ENCODE data around the gene CISD3.

The CISD3 gene

GRCh38 chr17:38733982-38734973, 4.1 kb downstream of the CISD3 start:
- ATAC-seq (replicated peaks; ENCODE audit: extremely low read depth, poor library complexity, severe bottlenecking) (no peak), DNase-seq (ENCODE audit: low spot score in 2 of 2) (no peak)
- no peaks in the 10 kb centered on the region for H3K9me3 Mint-ChIP-seq
- H3K36me3 Mint-ChIP-seq (ENCODE audit: insufficient read depth): peaks cover 17% of the 10 kb centered on the region
- peaks cover 57% of the 10 kb centered on the region for H3K4me1 Mint-ChIP-seq
- H3K4me3 Mint-ChIP-seq: no peak overlapping the region
- H3K27ac Mint-ChIP-seq (ENCODE audit: low read depth): peak overlapping the region; percentile 77
- H3K27me3 Mint-ChIP-seq: peaks cover under 1% of the 10 kb centered on the region

DNA sequence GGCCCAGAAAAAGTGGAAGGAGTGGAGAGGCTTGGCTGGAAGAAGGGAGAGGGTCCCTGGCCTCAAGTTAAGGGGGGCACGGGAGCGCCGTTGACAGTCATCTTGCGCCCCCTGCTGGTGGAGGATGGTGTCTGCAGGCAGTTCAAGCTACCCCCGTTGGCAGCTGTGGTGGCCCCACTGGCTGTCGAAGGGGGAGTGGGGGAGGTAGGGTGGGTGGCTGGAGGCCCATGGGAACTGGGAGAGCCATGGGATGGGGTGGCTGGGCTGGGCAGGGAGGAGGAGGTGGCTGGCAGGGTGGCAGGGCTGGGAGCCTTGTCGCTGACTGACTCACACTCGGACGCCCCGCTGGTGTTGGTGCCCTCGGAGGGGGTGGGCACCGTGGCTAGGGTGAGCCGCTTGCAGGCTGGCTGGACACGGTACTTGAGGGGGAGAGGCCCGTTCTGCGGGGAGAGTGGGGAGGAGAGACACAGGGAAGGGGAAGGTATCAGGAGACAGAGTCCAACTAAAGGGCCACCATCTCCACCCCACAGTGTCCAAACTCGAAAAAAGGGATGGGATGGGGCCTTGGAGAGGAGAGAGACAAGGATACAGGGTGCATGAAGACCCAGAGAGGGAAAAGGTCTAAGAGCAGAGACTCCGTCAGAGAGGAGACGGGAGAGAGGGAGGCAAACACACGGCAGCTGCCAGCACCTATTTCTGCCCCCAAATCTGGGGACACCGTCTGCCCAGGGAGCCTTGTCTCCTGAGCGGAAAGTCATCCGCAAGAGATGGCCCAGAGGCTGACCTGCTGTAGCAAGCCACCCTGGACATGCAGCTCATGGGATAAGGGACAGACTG, 5.2 kb downstream of the CISD3 start:
- ATAC-seq (replicated peaks; ENCODE audit: extremely low read depth, poor library complexity, severe bottlenecking): no peak
- Mint-ChIP-seq H3K4me3 (no peak overlapping the region), H3K27ac (ENCODE audit: low read depth) (peak overlapping the region; percentile 77), H3K36me3 (ENCODE audit: insufficient read depth) (peaks cover 17% of the 10 kb centered on the region), H3K27me3 (peaks cover 7% of the 10 kb centered on the region), H3K4me1 (peaks cover 51% of the 10 kb centered on the region), H3K9me3 (no peaks in the 10 kb centered on the region)
- DNase-seq (ENCODE audit: low spot score in 2 of 2): peak; percentile 47 to 73

DNA sequence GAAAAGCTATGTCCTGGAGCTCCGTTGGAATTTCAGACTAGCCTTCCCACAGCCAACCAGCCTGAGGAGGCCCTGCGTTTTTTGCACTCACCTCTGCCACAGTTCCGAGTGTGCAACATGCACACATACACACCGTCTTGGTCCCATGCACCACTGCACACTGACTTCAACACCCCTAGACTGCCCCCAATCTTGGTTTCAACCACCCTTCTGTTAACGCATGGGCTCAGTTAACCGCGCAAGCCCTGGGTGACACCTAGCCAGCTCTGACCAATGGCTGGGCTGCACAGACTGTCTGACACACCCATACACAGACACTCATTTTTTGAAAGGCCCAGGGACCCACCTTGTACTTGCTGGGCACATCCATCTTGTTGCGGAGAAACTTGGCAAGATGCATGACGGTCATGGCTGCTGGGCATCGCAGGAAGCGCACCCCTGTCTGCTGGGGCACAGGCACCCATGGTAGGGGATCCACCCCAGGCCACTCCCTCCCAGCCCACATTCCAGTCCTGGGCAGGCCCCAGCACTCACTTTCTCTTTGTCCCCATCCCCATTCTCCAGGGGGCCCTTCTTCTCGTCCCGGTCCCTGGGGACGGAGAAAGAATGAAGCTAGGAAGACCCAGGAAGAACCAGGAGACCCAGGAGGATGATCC, 8.0 kb downstream of the CISD3 start:
- no peak for DNase-seq (ENCODE audit: low spot score in 2 of 2)
- no peak overlapping the region for H3K4me3 Mint-ChIP-seq
- peaks cover 24% of the 10 kb centered on the region for H3K4me1 Mint-ChIP-seq
- no peak overlapping the region for H3K27ac Mint-ChIP-seq (ENCODE audit: low read depth)
- H3K27me3 Mint-ChIP-seq: peaks cover 29% of the 10 kb centered on the region
- no peaks in the 10 kb centered on the region for H3K9me3 Mint-ChIP-seq
- ATAC-seq (replicated peaks; ENCODE audit: extremely low read depth, poor library complexity, severe bottlenecking): no peak
- H3K36me3 Mint-ChIP-seq (ENCODE audit: insufficient read depth): peaks cover 9% of the 10 kb centered on the region

DNA sequence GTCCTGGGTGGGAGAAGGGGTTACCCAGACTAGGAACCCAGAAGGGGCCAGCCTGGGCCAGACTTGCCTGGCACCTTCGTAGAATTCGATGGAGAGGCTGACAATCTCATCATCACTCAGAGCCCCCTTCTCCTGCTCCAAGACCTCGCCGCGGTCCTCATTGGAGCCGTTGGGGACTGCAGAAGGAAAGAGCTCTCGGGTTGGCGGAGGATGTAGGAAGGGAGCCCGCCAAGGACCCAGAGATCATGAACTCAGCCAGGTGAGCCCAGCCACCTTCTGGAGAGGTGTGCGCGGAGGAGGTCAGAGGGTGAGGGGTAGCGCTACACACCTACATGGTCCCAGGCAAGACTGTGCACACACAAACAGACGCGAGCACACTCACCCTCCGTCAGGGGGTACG, 8.5 kb downstream of the CISD3 start:
- Mint-ChIP-seq H3K4me1 (peaks cover 19% of the 10 kb centered on the region), H3K9me3 (no peaks in the 10 kb centered on the region), H3K36me3 (ENCODE audit: insufficient read depth) (peaks cover 9% of the 10 kb centered on the region), H3K27me3 (peaks cover 34% of the 10 kb centered on the region), H3K27ac (ENCODE audit: low read depth) (no peak overlapping the region), H3K4me3 (no peak overlapping the region)
- DNase-seq (ENCODE audit: low spot score in 2 of 2) (no peak), ATAC-seq (replicated peaks; ENCODE audit: extremely low read depth, poor library complexity, severe bottlenecking) (no peak)

DNA sequence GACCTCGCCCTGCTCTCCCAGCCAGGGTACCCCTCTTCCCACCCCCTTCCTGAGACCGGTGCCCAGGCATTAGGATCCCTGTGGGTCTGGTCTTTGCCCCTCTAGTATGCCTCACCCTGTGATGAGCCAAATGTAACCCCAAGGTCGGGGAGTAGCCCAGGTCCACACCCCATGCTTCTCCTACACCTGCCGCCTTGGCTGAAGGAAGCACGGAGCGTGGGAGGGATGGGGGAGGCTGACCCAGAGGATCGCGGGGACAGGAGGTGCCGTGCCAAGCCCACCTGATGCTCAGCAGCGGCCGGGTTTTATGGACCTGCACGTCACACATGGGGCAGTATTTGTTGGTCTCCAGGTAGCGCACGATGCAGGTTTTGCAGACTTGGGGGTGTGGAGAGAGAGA, 9.2 kb downstream of the CISD3 start:
- no peak for ATAC-seq (replicated peaks; ENCODE audit: extremely low read depth, poor library complexity, severe bottlenecking)
- Mint-ChIP-seq H3K4me3 (no peak overlapping the region), H3K27ac (ENCODE audit: low read depth) (no peak overlapping the region), H3K36me3 (ENCODE audit: insufficient read depth) (peaks cover 9% of the 10 kb centered on the region), H3K27me3 (peaks cover 41% of the 10 kb centered on the region), H3K4me1 (peaks cover 13% of the 10 kb centered on the region), H3K9me3 (no peaks in the 10 kb centered on the region)
- no peak for DNase-seq (ENCODE audit: low spot score in 2 of 2)

- ATAC-seq (replicated peaks; ENCODE audit: extremely low read depth, poor library complexity, severe bottlenecking): no peak
- Mint-ChIP-seq H3K4me3 (no peak overlapping the region), H3K9me3 (no peaks in the 10 kb centered on the region), H3K4me1 (peaks cover 5% of the 10 kb centered on the region), H3K27ac (ENCODE audit: low read depth) (no peak overlapping the region), H3K36me3 (ENCODE audit: insufficient read depth) (peaks cover 6% of the 10 kb centered on the region), H3K27me3 (peaks cover 48% of the 10 kb centered on the region)
- no peak for DNase-seq (ENCODE audit: low spot score in 2 of 2)
These were observed 9.9 kb downstream of the CISD3 start for GRCh38 chr17:38740044-38740443.

- H3K4me3 Mint-ChIP-seq: no peak overlapping the region
- DNase-seq (ENCODE audit: low spot score in 2 of 2): no peak
- H3K36me3 Mint-ChIP-seq (ENCODE audit: insufficient read depth): peaks cover 2% of the 10 kb centered on the region
- H3K9me3 Mint-ChIP-seq: no peaks in the 10 kb centered on the region
- no peak overlapping the region for H3K27ac Mint-ChIP-seq (ENCODE audit: low read depth)
- peaks cover 56% of the 10 kb centered on the region for H3K27me3 Mint-ChIP-seq
- ATAC-seq (replicated peaks; ENCODE audit: extremely low read depth, poor library complexity, severe bottlenecking): no peak
- H3K4me1 Mint-ChIP-seq: peaks cover under 1% of the 10 kb centered on the region
These were observed 10.7 kb downstream of the CISD3 start for GRCh38 chr17:38740806-38741205.

- H3K27ac Mint-ChIP-seq (ENCODE audit: low read depth): no peak overlapping the region
- peaks cover 2% of the 10 kb centered on the region for H3K36me3 Mint-ChIP-seq (ENCODE audit: insufficient read depth)
- ATAC-seq (replicated peaks; ENCODE audit: extremely low read depth, poor library complexity, severe bottlenecking) (no peak), DNase-seq (ENCODE audit: low spot score in 2 of 2) (no peak)
- peaks cover 8% of the 10 kb centered on the region for H3K4me1 Mint-ChIP-seq
- H3K27me3 Mint-ChIP-seq: peaks cover 62% of the 10 kb centered on the region
- H3K9me3 Mint-ChIP-seq: no peaks in the 10 kb centered on the region
- no peak overlapping the region for H3K4me3 Mint-ChIP-seq
These were observed 11.3 kb downstream of the CISD3 start for GRCh38 chr17:38741461-38741860.

- ATAC-seq (replicated peaks; ENCODE audit: extremely low read depth, poor library complexity, severe bottlenecking) (no peak), DNase-seq (ENCODE audit: low spot score in 2 of 2) (no peak)
- H3K27ac Mint-ChIP-seq (ENCODE audit: low read depth): no peak overlapping the region
- peaks cover 12% of the 10 kb centered on the region for H3K4me1 Mint-ChIP-seq
- peaks cover 3% of the 10 kb centered on the region for H3K36me3 Mint-ChIP-seq (ENCODE audit: insufficient read depth)
- H3K9me3 Mint-ChIP-seq: no peaks in the 10 kb centered on the region
- H3K4me3 Mint-ChIP-seq: no peak overlapping the region
- peaks cover 67% of the 10 kb centered on the region for H3K27me3 Mint-ChIP-seq
These were observed 11.8 kb downstream of the CISD3 start for GRCh38 chr17:38741921-38742410.

DNA sequence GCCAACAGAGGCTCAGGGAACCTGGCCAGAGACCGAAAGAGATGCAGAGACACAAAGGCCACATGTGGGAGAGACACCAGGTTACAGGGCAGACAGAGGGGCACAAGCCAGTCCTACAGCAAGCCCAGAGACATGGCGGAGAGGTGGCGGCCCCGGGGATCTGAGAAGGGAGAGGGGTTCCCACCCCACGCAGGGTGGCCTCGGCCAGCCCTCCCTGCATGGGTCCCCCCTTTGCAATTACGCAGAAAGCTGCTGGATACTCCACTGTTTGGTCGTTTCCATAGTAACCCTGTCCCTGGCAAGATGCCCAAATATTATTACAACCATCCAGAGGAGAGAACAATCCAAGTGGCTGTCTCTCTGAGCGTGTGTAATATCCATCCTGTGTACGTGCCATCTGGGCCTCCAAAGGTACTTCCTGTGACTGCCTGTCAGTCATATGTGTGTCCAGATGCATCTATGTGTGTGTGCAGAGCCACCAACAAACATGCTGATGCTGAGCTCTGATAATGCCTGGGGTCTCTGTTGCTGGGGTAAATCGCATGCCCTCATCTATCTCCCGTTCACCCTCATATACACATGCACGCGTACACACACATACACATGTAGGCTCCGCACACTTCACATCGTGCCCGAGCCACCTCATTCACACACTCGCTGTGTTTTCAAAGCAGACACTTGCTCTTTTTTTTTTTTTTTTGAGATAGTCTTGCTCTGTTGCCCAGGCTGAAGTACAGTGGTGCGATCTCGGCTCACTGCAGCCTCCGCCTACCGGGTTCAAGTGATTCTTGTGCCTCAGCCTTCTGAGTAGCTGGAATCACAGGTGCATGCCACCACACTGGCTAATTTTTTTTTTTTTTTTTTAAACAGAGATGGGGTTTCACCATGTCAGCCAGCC, 12.5 kb downstream of the CISD3 start:
- Mint-ChIP-seq H3K36me3 (ENCODE audit: insufficient read depth) (peaks cover 4% of the 10 kb centered on the region), H3K27ac (ENCODE audit: low read depth) (no peak overlapping the region), H3K4me1 (peaks cover 12% of the 10 kb centered on the region), H3K27me3 (peaks cover 71% of the 10 kb centered on the region), H3K9me3 (no peaks in the 10 kb centered on the region), H3K4me3 (no peak overlapping the region)
- no peak for ATAC-seq (replicated peaks; ENCODE audit: extremely low read depth, poor library complexity, severe bottlenecking)
- DNase-seq (ENCODE audit: low spot score in 2 of 2): no peak

DNA sequence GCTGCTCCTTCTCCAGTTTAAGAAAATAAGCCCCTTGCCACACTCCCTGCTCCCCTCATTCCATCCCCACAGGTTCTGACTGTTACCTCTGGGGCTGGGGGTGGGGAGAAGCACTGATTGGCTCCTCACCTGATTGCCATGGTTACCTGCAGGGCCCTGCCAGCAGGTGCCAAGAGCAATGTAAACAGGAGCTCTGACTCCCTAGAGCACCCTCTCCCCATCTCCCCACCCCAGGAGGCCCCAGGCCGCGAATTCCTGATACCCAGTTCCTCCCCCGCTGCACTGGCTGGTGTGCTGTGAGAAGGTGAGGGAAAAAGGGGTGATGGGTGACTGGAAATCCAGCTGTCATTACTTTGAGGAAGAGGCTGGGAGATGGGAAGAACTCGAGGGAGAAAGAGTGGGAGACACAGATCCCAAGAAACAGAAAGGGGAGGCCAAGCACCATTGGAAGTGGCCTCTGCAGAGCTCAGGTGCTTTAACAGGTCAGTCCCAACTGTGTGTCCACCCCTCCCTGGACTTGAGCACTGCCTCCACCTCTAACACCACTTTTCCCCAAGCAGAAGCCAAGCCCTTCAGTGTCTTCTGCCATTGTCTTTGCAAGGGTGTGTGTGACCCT, 13.5 kb downstream of the CISD3 start:
- H3K4me1 Mint-ChIP-seq: peaks cover 12% of the 10 kb centered on the region
- H3K27ac Mint-ChIP-seq (ENCODE audit: low read depth): no peak overlapping the region
- no peak for DNase-seq (ENCODE audit: low spot score in 2 of 2)
- H3K4me3 Mint-ChIP-seq: no peak overlapping the region
- ATAC-seq (replicated peaks; ENCODE audit: extremely low read depth, poor library complexity, severe bottlenecking): no peak
- H3K9me3 Mint-ChIP-seq: no peaks in the 10 kb centered on the region
- peaks cover 4% of the 10 kb centered on the region for H3K36me3 Mint-ChIP-seq (ENCODE audit: insufficient read depth)
- H3K27me3 Mint-ChIP-seq: peaks cover 71% of the 10 kb centered on the region

Data from central memory CD8-positive, alpha-beta T cell (primary cell).